ENCODE measurements around the gene KCP.

KCP gene

DNA sequence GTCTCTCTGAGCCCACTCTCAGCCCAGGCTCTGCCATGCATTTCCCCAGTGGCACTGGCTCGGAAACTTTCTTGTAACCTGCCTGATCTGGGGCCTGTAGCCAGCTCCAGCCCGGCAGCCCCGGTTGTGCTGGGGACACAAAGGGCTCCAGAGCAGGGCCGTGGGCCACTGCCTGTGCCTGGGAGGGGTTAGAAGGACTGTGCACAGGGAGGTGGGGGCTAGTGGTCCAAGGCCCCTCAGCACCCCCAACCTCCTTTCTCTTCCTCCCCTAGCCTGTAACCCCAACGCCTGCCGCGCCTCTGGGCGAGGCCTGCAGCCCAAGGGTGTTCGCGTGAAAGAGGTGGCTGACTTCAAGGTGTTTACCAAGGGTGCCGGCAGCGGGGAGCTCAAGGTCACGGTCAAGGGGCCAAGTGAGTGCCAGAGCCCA is 70.7 kb downstream of the KCP start:
- H3K27me3 ChIP-seq (replicated peaks; ENCODE audit: insufficient read depth, low read length): peaks cover 25% of the 10 kb centered on the region; the same call in 1 of the 2 replicates
- H3F3A ChIP-seq (ENCODE audit: insufficient read depth, low read length): no peaks in the 10 kb centered on the region
- no peak overlapping the region for H3K4me3 ChIP-seq (ENCODE audit: low read length)
- H4K20me1 ChIP-seq (ENCODE audit: insufficient read depth, low read length): no peaks in the 10 kb centered on the region
- TF ChIP-seq EZH2phosphoT487 (IDR thresholded peaks at IDR 0.05; ENCODE audit: low read length): no peak
- TF ChIP-seq, protein P1, sequence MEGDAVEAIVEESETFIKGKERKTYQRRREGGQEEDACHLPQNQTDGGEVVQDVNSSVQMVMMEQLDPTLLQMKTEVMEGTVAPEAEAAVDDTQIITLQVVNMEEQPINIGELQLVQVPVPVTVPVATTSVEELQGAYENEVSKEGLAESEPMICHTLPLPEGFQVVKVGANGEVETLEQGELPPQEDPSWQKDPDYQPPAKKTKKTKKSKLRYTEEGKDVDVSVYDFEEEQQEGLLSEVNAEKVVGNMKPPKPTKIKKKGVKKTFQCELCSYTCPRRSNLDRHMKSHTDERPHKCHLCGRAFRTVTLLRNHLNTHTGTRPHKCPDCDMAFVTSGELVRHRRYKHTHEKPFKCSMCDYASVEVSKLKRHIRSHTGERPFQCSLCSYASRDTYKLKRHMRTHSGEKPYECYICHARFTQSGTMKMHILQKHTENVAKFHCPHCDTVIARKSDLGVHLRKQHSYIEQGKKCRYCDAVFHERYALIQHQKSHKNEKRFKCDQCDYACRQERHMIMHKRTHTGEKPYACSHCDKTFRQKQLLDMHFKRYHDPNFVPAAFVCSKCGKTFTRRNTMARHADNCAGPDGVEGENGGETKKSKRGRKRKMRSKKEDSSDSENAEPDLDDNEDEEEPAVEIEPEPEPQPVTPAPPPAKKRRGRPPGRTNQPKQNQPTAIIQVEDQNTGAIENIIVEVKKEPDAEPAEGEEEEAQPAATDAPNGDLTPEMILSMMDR (IDR thresholded peaks at IDR 0.05; ENCODE audit: low read length): no peak
- H2AFZ ChIP-seq (ENCODE audit: low read length): no peak overlapping the region
- H3K36me3 ChIP-seq (replicated peaks; ENCODE audit: insufficient read depth, low read length): no peaks in the 10 kb centered on the region
- H3K9me2 ChIP-seq (replicated peaks; ENCODE audit: insufficient read depth, low read length): no peaks in the 10 kb centered on the region
- H3K4me2 ChIP-seq (ENCODE audit: low read depth, low read length): no peak overlapping the region
- H3K9me3 ChIP-seq (replicated peaks; ENCODE audit: insufficient read depth, low read length): no peaks in the 10 kb centered on the region
- 0 out of 2 replicates have a peak, but pooled peaks cover 3% of the 10 kb centered on the region for H3K4me1 ChIP-seq (ENCODE audit: low read length)
- DNase-seq: no peak
- no peak overlapping the region for H3K9ac ChIP-seq (ENCODE audit: low read length)
- H3K27ac ChIP-seq (ENCODE audit: low read length): no peak overlapping the region
- no peaks in the 10 kb centered on the region for H3K79me2 ChIP-seq (ENCODE audit: low read length)

DNA sequence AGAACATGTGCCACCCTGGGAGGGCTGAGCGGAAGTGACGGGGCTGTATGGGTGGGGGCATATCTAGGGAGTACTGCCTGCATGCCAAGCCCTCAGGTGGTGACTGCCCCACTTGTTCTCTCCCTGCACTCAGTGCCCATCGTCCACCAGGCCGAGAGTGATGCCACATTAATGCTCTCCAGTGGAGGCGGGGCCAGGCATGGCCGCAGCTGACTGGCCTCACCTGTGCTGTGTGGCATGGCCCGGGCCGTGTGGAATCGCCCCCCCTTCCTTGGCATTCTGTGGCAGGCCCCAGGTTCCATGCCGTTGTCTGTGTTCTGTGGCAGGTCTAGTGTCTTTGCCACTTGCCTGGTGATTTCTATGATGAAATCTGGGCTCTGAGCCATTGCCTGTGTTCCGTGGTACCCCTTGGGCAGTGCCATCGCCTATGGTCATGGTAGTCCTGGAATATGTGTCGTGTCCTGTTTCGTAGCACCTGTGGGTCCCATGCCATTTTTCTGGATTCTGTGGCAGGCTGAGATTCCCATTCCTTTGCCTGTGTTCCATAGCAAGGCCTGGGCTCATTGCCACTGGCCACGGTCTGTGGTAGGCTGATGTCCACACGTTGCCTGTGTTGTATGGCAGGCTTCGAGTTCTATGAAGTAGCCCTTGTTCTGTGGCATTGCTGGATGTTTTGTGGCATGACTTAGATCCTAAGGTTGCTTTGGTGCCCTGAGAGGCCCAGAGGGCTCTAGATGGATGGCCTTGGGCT is 71.4 kb downstream of the KCP start:
- Histone ChIP-seq H3K9ac (ENCODE audit: low read length) (no peak overlapping the region), H3K4me3 (ENCODE audit: low read length) (no peak overlapping the region), H3K9me3 (replicated peaks; ENCODE audit: insufficient read depth, low read length) (no peaks in the 10 kb centered on the region), H3K4me1 (ENCODE audit: low read length) (0 out of 2 replicates have a peak, but pooled peaks cover 3% of the 10 kb centered on the region), H3K79me2 (ENCODE audit: low read length) (no peaks in the 10 kb centered on the region), H3K36me3 (replicated peaks; ENCODE audit: insufficient read depth, low read length) (no peaks in the 10 kb centered on the region), H3K9me2 (replicated peaks; ENCODE audit: insufficient read depth, low read length) (no peaks in the 10 kb centered on the region), H4K20me1 (ENCODE audit: insufficient read depth, low read length) (no peaks in the 10 kb centered on the region), H3K4me2 (ENCODE audit: low read depth, low read length) (no peak overlapping the region), H2AFZ (ENCODE audit: low read length) (no peak overlapping the region), H3F3A (ENCODE audit: insufficient read depth, low read length) (no peaks in the 10 kb centered on the region), H3K27ac (ENCODE audit: low read length) (no peak overlapping the region), H3K27me3 (replicated peaks; ENCODE audit: insufficient read depth, low read length) (peaks cover 23% of the 10 kb centered on the region)
- TF ChIP-seq EZH2 (optimal IDR thresholded peaks at IDR 0.05; ENCODE audit: low read depth, low read length) (no peak), EZH2phosphoT487 (IDR thresholded peaks at IDR 0.05; ENCODE audit: low read length) (no peak)
- TF ChIP-seq, protein P1 (IDR thresholded peaks at IDR 0.05; ENCODE audit: low read length): no peak
- no peak for DNase-seq

DNA sequence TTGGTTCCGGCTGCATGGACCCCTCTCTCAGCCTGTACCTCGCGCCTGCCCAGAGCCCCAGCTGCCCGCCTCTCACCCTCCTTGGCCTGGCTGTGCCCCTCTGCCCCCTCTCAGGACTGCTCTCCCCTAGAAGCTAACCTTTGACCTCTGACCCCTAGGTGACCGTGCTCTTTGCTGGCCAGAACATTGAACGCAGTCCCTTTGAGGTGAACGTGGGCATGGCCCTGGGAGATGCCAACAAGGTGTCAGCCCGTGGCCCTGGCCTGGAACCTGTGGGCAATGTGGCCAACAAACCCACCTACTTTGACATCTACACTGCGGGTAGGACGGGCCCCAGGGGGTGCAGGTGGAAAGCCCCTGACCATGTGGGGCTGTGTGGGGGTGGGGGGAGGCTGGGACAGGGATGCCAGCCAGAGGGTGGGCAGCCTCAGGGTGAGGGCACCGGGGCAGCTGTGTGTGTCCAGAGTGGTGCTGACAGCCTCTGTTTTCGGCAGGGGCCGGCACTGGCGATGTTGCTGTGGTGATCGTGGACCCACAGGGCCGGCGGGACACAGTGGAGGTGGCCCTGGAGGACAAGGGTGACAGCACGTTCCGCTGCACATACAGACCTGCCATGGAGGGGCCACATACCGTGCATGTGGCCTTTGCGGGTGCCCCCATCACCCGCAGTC is 72.3 kb downstream of the KCP start:
- no peaks in the 10 kb centered on the region for H3F3A ChIP-seq (ENCODE audit: insufficient read depth, low read length)
- H3K9me3 ChIP-seq (replicated peaks; ENCODE audit: insufficient read depth, low read length): no peaks in the 10 kb centered on the region

More for the DNA sequence above, 72.3 kb downstream of the KCP start:
- TF ChIP-seq EZH2 (optimal IDR thresholded peaks at IDR 0.05; ENCODE audit: low read depth, low read length): no peak
- TF ChIP-seq EZH2phosphoT487 (IDR thresholded peaks at IDR 0.05; ENCODE audit: low read length): no peak
- TF ChIP-seq, protein P1 (IDR thresholded peaks at IDR 0.05; ENCODE audit: low read length): no peak
- H3K27me3 ChIP-seq (replicated peaks; ENCODE audit: insufficient read depth, low read length): peaks cover 16% of the 10 kb centered on the region
- no peak overlapping the region for H3K9ac ChIP-seq (ENCODE audit: low read length)
- H2AFZ ChIP-seq (ENCODE audit: low read length): no peak overlapping the region
- H3K4me2 ChIP-seq (ENCODE audit: low read depth, low read length): no peak overlapping the region
- no peaks in the 10 kb centered on the region for H3K79me2 ChIP-seq (ENCODE audit: low read length)
- H4K20me1 ChIP-seq (ENCODE audit: insufficient read depth, low read length): no peaks in the 10 kb centered on the region
- DNase-seq: no peak
- H3K27ac ChIP-seq (ENCODE audit: low read length): no peak overlapping the region
- H3K4me1 ChIP-seq (ENCODE audit: low read length): 0 out of 2 replicates have a peak, but pooled peaks cover 3% of the 10 kb centered on the region
- H3K4me3 ChIP-seq (ENCODE audit: low read length): no peak overlapping the region
- H3K36me3 ChIP-seq (replicated peaks; ENCODE audit: insufficient read depth, low read length): no peaks in the 10 kb centered on the region
- no peaks in the 10 kb centered on the region for H3K9me2 ChIP-seq (replicated peaks; ENCODE audit: insufficient read depth, low read length)

All from MM.1S (cell line).